NCI-H748 (cell line): ENCODE data around the gene FBXW5.

Source experiments
- DNase-seq: peaks from one replicate; lab custom pipeline; 2025; ENCODE audit not compliant: unreplicated experiment; lab: John Stamatoyannopoulos, UW

FBXW5 gene

GRCh38 chr9:136913701-136914438 is 30.7 kb downstream of the FBXW5 start:
- no peak for DNase-seq

GRCh38 chr9:136910901-136911245 is 33.7 kb downstream of the FBXW5 start:
- no peak for DNase-seq

DNA sequence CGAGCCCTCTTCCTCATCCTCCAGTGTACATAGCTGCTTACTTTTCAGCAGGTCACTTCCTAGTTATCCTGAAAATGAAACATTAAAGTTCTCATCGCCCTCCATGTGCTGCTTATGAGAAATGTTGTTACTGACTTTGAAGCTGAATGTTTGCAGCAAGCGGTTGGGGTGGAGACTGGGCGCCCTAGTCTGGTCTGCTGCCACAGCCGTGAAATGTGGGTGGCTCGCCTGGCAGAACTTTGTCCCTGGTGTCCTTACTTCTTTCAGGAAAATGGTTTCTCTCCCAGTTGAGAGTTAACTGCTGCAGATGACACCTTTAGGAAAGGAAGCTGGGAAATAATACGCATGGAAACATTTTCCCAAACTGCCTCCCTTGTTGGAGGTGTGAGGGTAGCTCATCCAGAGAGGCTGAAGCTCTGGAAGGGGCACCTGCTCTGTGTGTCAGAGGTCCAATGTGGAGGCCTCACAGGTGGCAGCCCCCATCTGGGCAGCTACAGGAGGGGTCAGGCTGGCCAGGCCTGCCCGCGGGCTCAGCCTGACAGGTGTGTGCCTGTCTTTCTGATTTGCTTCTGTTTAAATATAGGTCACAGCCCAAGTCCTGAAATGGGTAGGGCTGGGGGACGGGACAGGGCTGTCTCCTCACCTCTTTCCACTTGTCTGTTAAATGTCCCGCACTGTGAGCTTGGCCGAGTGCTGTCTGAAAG is 34.2 kb downstream of the FBXW5 start:
- no peak for DNase-seq

GRCh38 chr9:136907011-136907914 is 37.3 kb downstream of the FBXW5 start:
- no peak for DNase-seq

DNA sequence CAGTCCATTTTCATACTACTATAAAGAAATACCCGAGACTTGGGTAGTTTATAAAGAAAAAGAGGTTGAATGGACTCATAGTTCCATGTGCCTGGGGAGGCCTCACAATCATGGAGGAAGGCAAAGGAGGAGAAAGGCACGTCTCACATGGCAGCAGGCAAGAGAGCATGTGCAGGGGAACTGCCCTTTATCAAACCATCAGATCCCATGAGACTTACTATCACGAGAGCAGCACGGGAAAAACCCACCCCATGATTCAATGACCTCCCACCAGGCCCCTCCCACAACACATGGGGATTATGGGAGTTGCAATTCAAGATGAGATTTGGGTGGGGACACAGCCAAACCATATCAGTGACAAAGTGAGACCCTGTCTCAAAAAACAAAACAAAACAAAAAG is 38.3 kb downstream of the FBXW5 start:
- no peak for DNase-seq

DNA sequence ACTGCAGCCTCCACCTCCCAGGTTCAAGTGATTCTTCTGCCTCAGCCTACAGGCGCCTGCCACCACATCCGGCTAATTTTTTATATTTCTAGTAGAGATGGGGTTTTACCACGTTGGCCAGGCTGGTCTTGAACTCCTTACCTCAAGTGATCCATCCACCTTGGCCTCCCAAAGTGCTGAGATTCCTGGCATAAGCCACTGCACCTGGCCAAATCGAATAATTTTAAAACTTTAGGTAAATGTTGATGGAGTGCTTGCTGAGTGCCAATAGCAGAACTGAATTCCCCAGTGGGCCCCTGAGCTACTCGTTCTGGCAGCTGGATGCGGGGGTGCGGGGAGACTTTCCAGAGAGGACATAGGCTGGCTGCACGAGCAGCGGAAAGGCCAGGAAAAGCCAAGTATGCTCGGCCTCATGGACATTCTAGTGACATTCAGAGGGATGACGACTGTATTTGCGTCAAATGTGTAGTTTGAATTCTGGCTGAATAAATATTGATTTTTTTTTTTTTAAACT is 41.4 kb downstream of the FBXW5 start:
- DNase-seq: no peak

DNA sequence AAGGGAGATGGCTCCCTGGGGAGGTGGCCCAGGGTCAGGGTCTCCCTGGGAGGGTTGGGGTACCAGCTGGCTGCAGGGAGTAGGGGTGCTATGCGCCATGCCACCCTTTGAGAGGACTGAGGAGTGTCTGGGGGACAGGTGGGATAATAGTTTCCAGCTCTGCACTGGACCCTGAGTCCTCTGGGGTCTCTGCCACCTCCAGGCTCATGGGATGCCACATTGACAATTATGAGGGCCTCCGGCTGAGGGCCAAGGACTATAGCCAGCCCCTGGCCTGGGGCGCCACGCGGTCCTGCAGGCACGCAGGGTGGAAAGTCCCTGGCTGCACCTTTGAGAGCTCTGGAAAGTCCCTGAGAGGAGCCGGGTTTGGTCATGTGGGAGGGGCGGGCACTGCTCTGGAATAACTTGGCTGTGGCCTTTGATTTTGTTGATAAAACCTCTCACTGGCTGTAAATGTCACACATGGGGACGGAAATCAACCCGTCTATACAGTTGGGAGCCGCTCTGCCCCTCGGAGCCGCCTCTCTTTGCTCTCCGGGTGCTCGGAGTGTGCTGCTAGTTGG is 42.2 kb downstream of the FBXW5 start:
- DNase-seq: no peak

DNA sequence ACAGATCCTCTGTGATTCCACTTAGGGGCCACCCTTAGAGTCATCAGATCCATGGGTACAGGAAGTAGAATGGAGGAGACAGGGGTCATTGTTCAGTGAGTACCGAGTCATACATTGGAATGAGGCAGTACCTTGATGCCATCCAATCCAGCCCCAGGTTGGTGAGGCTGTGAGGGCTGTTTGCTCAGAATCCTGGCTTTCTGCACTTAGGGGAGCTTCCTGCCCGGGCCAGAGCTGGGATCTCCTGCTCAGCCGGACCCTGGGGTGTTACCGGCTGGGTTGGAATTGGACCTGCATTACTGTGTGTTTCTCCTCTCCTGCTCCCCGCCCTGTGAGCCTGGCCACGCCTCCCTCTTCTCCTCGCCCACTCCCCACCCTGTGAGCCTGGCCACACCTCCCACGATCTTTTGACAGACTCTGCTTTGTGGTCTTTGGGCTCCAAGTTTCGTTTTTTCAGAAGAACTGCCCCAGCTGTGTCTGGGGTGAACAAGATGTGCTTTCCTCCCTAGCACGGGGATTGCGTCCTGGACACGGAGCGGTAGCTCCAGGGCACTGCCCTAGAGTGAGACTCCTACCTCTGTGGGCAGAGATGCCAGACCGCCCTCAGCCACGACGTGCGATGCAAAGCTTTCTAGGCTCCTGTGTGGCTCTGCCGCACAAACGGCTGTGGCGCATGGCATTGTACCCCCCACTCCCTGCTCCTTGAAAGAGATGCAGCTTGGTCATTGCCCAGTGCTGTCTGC is 42.9 kb downstream of the FBXW5 start:
- DNase-seq: no peak

GRCh38 chr9:136900988-136901515 is 43.5 kb downstream of the FBXW5 start:
- DNase-seq: no peak

DNA sequence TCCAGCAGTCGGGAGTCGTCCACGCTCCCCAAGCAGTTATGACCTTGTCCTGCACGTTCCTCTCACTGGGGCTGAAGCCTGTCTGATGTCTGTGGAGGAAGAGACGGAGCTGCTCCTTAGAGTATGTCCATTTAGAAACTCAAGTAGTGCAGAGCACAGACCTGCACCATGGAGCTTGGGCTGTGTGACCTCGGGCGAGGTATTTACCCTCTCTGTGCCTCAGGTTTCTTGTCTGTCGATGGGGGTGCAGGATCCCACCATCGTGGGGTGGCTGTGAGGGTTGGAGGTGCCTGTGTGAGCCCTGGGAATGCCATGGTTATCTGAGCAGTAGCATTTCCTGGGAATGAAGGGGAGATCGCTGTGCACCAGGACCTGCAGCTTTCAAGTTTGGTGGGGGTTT is 44.0 kb downstream of the FBXW5 start:
- no peak for DNase-seq

- no peak for DNase-seq
Measured at GRCh38 chr9:136899196-136899595, 45.3 kb downstream of the FBXW5 start.

GRCh38 chr9:136898483-136899100 is 45.9 kb downstream of the FBXW5 start:
- no peak for DNase-seq

- DNase-seq: no peak
Measured at GRCh38 chr9:136896027-136896426, 48.5 kb downstream of the FBXW5 start.

- DNase-seq: no peak
Measured at GRCh38 chr9:136890661-136891060, 53.9 kb downstream of the FBXW5 start.
